ENCODE results near the gene KCNQ4.

The KCNQ4 gene

DNA sequence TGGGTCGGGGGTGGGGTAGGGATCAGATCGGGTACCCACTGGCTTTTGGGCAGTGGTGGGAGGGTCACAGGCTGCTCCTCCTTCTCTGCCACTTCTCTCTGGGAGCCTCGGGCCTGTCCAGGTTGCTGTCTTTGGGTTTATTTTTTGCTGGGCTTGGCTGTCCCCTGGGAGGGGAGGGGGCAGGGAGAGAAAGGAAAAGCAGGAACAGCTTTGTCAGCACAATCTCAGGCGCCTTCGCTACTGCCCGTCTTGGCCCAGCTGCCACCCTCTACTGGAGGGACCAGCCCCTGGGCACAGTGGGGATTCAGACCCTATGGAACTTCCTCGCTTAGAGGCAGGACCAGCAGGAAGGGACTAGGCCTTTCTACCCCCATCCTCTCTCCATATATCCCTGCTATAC lies 8.4 kb downstream of the KCNQ4 start:
- Mint-ChIP-seq H3K27ac (no peak overlapping the region), H3K27me3 (ENCODE audit: low read depth) (peaks cover 19% of the 10 kb centered on the region), H3K36me3 (ENCODE audit: low read depth) (no peaks in the 10 kb centered on the region), H3K4me1 (ENCODE audit: low read depth) (peaks cover 19% of the 10 kb centered on the region), H3K9me3 (no peaks in the 10 kb centered on the region), H3K4me3 (no peak overlapping the region)

DNA sequence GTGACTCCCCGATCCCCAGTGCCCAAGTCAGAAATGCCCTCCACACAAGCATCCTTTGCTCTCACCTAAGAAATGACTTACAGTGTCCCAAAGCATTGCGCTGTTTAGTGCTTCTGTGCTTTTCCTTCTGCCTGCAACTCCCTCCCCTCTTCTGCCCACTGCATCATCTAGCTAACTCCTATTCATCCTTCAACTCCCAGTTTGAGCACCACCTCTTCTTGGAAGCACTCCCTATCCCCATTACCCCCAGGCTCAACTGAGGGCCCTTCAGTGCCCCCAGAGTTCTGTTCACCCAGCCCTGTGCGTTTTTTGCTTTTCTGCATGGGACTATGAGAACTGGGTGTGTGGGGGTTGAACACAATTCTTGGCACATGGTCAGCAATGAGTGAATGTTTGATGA lies 10.0 kb downstream of the KCNQ4 start:
- peaks cover 19% of the 10 kb centered on the region for H3K27me3 Mint-ChIP-seq (ENCODE audit: low read depth)
- no peak overlapping the region for H3K27ac Mint-ChIP-seq
- no peaks in the 10 kb centered on the region for H3K36me3 Mint-ChIP-seq (ENCODE audit: low read depth)
- H3K4me3 Mint-ChIP-seq, result no peak overlapping the region
- H3K9me3 Mint-ChIP-seq, result no peaks in the 10 kb centered on the region
- peaks cover 27% of the 10 kb centered on the region for H3K4me1 Mint-ChIP-seq (ENCODE audit: low read depth)

DNA sequence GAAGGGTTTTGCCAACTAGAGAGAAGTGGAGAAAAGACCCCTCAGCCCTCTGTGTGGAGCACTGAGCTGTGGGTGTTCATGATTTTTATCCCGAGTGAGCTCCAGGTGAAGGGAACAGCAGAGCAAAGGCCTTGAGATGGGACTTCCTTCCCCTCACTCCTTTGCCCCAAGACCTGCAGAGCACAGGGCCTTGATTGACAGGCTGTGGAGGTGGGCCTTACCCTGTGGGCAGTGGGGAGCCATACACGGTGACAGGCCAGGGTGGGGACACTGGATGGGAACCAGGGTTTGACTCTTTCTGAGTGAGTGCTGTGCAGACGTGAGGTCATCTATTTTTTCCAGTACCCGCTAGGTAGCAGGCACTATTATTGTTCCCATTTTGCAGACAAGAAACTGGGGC lies 10.5 kb downstream of the KCNQ4 start:
- H3K4me3 Mint-ChIP-seq, result no peak overlapping the region
- H3K4me1 Mint-ChIP-seq (ENCODE audit: low read depth), result peaks cover 27% of the 10 kb centered on the region
- H3K27ac Mint-ChIP-seq, result no peak overlapping the region
- H3K36me3 Mint-ChIP-seq (ENCODE audit: low read depth), result no peaks in the 10 kb centered on the region
- peaks cover 19% of the 10 kb centered on the region for H3K27me3 Mint-ChIP-seq (ENCODE audit: low read depth)
- H3K9me3 Mint-ChIP-seq, result no peaks in the 10 kb centered on the region

DNA sequence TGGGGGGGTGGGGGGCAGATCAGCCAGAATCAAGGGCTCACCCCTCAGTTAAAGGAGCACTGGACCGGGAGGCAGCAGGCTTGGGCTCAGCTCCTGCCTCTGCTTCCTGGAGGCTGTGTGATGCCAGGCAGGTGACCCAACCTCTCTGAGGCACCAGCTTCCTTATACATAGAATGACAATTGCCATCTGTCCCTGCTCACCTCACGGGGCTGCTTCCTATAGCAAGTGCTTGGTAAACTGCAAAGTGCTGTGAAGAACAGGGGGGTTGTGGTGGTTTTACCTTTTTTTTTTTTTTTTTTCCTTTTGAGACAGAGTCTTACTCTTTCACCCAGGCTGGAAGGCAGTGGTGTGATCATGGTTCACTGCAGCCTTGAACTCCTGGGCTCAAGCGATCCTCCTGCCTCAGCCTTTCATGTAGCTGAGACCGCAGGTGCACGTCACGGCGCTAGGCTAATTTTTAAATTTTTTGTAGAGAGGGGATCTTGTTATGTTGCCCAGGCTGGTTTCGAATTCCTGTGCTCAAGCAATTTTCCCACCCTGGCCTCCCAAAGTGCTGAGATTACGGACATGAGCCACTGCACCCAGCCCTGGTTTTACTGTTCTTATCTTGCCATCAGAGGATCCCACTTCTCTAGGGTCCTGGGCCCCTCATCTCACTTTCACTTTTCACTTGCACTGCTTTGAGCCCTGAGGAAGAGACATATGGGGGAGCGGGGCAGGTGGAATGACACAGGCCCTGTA lies 11.6 kb downstream of the KCNQ4 start:
- H3K4me1 Mint-ChIP-seq (ENCODE audit: low read depth), result peaks cover 27% of the 10 kb centered on the region
- peak overlapping the region; percentile 10 for H3K27ac Mint-ChIP-seq
- H3K4me3 Mint-ChIP-seq, result peak overlapping the region; percentile 19
- H3K9me3 Mint-ChIP-seq, result no peaks in the 10 kb centered on the region
- H3K36me3 Mint-ChIP-seq (ENCODE audit: low read depth), result no peaks in the 10 kb centered on the region
- peaks cover 12% of the 10 kb centered on the region for H3K27me3 Mint-ChIP-seq (ENCODE audit: low read depth)

DNA sequence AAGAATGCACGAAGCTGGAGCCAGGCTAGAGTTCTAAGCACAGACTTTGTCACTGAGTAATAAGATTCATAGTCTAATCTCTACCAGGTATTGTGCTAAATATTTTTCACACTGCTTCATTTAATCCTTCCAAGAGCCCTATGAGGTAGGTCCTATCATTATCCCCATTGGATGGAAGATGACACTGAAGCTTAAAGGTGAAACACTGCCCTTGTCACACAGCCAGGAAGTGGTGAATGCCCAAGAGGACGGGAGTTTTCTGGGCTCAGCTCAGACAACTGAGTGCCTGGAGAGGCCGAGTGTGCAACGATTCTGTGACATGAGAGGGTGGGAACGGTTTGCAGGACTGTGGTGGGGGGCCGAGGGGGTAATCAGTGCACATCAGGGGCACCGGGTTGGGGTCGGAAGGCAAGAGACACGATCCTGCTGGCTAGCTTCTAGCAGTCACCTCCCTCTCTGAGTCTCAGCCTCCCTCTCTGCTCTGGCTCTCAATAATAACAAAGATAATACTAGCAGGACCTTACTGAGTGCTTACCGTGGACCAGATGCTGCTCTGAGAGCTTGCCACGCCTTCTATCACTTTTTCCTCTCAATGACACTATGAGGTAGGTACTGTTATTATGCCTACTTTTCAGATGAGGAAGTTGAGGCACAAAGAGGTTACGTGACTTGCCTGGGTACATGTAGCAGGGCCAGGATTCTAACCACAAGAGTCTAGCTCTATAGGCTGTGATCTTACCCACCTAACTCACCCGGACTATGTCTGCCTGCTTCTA lies 12.4 kb downstream of the KCNQ4 start:
- Mint-ChIP-seq H3K27ac (peak overlapping the region; percentile 76), H3K4me3 (peak overlapping the region; percentile 19)

DNA sequence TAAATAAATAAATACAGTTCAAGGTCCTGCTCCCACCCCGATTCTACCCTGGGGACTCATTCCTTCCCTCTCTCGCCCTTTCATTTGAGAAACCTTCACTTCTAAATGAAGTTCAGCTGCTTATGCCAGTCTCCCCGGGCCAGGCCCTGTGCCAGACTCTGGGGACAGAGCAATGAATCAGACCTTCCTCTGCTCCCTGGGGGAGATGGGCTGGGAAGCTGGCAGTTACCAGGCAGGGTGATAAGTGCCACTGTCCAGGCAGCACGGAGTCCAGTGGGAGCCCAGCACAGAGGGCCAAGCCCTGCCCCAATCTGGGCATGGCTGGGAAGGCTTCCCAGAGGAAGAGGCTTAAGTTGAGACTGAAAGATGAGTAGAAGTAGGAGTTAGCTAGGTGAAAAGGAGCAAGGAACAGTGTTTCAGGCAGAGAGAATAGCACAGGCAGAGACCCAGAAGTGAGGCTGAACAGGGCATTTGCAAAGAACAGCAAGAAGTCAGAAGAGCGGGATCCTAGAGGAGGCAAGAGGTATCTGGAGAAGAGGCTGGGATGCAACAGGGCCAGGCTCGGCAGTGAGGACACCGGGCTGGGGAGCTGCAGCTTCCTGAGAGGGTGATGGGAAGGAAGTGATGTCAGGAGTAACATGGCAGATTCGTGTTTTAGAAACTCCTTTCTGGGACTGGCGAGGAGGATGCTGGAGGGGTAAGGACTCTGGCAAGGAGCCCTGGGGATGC lies 13.5 kb downstream of the KCNQ4 start:
- H3K27ac Mint-ChIP-seq, result peak overlapping the region; percentile 86
- no peaks in the 10 kb centered on the region for H3K36me3 Mint-ChIP-seq (ENCODE audit: low read depth)
- H3K9me3 Mint-ChIP-seq, result no peaks in the 10 kb centered on the region
- H3K4me3 Mint-ChIP-seq, result peak overlapping the region; percentile 62
- H3K4me1 Mint-ChIP-seq (ENCODE audit: low read depth), result peaks cover 41% of the 10 kb centered on the region
- H3K27me3 Mint-ChIP-seq (ENCODE audit: low read depth), result peaks cover 7% of the 10 kb centered on the region

More for the DNA sequence above, 12.4 kb downstream of the KCNQ4 start:
- no peaks in the 10 kb centered on the region for H3K36me3 Mint-ChIP-seq (ENCODE audit: low read depth)
- H3K4me1 Mint-ChIP-seq (ENCODE audit: low read depth), result peaks cover 31% of the 10 kb centered on the region
- no peaks in the 10 kb centered on the region for H3K9me3 Mint-ChIP-seq
- peaks cover 7% of the 10 kb centered on the region for H3K27me3 Mint-ChIP-seq (ENCODE audit: low read depth)

DNA sequence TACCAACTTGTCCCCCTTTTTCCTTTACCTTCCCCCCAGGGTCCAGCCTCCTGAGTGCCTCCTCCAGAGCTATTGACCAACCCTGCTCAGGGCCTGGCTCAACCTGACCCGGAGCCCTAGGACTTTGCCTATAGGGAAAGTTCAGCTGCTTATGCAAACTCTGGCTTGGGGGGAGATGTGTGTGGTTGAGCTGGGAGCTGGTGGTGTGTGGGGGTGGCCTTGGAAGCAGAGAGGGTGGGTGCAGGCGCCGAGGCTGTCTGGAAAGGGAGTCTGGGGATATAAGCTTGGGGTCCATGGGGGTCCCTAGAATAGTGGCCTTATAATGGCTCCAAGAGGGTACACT lies 14.1 kb downstream of the KCNQ4 start:
- peaks cover 42% of the 10 kb centered on the region for H3K4me1 Mint-ChIP-seq (ENCODE audit: low read depth)
- peak overlapping the region; percentile 86 for H3K27ac Mint-ChIP-seq
- H3K4me3 Mint-ChIP-seq, result no peak overlapping the region
- H3K36me3 Mint-ChIP-seq (ENCODE audit: low read depth), result no peaks in the 10 kb centered on the region
- no peaks in the 10 kb centered on the region for H3K9me3 Mint-ChIP-seq
- H3K27me3 Mint-ChIP-seq (ENCODE audit: low read depth), result peaks cover 7% of the 10 kb centered on the region

DNA sequence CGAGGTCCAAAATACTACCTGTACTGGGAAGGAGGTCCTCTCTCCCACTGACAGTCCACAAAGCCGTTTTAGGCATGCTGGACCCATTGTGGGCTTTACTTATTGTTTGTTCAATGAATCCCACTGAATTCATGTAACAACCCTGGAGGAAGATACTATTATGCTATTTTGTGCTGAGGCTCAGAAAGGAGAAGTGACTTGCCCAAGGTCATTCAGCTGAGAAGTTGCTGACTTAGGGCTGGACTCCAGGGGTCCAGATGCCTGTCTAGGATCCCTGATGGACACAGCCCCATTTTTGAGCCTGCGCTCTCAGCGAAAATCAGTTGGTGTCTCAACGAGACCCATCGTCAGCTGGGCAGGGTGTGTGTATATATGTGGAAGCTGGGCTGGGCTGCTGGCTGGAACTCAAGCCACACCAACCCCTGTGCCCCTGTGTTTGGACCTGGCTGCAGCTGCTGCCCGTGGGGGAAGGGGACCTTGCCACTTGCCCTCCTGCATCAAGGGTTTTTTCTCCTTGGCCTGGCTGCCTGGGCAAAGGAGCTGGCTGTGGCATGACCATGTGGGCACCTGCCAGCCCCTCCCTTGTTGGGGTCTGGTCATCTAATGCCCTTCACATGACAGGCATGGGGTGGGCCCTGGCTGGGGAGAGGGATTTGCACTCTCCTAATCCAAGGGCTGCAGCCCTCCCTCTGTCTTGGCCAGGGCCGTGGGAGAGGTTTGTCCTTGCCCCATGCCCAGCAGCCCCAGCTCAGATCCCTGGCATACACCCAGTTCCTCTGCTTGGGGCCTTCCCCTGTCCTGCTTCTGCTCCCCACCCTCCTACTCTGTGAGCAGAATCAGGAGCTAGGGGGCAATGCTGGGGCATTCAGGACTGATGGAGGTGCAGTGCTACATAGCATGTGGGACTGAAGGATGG lies 15.0 kb downstream of the KCNQ4 start:
- no peaks in the 10 kb centered on the region for H3K36me3 Mint-ChIP-seq (ENCODE audit: low read depth)
- peaks cover 43% of the 10 kb centered on the region for H3K4me1 Mint-ChIP-seq (ENCODE audit: low read depth)
- no peak overlapping the region for H3K4me3 Mint-ChIP-seq
- H3K9me3 Mint-ChIP-seq, result no peaks in the 10 kb centered on the region
- H3K27me3 Mint-ChIP-seq (ENCODE audit: low read depth), result peaks cover under 1% of the 10 kb centered on the region
- H3K27ac Mint-ChIP-seq, result no peak overlapping the region

DNA sequence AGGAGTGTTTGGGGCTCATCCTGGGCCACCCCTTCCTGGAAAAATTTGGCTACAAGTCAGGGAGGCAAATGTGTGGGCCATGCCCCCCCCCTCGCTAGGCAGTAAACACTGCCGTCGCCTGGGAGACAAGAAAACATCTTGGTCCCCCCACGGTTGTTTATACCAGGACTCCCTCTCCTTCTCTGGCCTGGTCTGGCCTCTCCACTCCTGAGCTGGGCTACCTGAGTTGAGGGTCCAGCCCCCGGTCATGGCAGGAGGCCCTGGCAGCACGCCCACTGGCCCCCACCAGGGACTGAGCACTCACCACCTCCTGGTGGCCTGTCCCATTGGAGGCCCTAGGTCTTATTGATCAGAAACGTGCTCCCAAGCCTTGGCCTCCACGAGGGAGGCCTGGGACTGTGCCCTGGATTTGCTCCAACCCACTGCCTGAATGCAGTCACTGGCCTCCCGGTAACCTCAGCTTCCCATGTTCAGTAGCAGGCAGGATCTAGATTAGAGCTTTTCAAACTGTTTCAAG lies 15.8 kb downstream of the KCNQ4 start:
- H3K27me3 Mint-ChIP-seq (ENCODE audit: low read depth), result no peaks in the 10 kb centered on the region
- no peaks in the 10 kb centered on the region for H3K36me3 Mint-ChIP-seq (ENCODE audit: low read depth)
- H3K27ac Mint-ChIP-seq, result no peak overlapping the region
- H3K4me3 Mint-ChIP-seq, result no peak overlapping the region
- peaks cover 43% of the 10 kb centered on the region for H3K4me1 Mint-ChIP-seq (ENCODE audit: low read depth)
- no peaks in the 10 kb centered on the region for H3K9me3 Mint-ChIP-seq

DNA sequence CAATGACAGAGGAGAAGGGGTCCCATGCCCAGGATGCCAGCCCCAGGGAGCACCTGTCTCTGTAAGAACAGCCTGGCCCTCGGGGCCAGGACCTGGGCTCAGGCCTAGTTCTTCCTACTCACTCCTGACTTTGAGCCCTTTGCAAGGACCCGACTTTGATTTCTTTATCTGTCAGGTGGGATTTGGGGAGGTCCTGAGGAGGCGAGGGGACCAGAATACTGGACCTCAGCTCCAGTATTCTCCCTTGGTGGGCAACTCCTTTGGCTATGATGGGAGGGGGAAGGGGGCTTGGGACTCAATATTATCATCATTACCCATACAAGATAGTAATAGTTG lies 18.1 kb downstream of the KCNQ4 start:
- no peaks in the 10 kb centered on the region for H3K9me3 Mint-ChIP-seq
- no peaks in the 10 kb centered on the region for H3K36me3 Mint-ChIP-seq (ENCODE audit: low read depth)
- peak overlapping the region; percentile 53 for H3K4me3 Mint-ChIP-seq
- no peak overlapping the region for H3K27ac Mint-ChIP-seq
- H3K27me3 Mint-ChIP-seq (ENCODE audit: low read depth), result no peaks in the 10 kb centered on the region
- H3K4me1 Mint-ChIP-seq (ENCODE audit: low read depth), result peaks cover 29% of the 10 kb centered on the region

DNA sequence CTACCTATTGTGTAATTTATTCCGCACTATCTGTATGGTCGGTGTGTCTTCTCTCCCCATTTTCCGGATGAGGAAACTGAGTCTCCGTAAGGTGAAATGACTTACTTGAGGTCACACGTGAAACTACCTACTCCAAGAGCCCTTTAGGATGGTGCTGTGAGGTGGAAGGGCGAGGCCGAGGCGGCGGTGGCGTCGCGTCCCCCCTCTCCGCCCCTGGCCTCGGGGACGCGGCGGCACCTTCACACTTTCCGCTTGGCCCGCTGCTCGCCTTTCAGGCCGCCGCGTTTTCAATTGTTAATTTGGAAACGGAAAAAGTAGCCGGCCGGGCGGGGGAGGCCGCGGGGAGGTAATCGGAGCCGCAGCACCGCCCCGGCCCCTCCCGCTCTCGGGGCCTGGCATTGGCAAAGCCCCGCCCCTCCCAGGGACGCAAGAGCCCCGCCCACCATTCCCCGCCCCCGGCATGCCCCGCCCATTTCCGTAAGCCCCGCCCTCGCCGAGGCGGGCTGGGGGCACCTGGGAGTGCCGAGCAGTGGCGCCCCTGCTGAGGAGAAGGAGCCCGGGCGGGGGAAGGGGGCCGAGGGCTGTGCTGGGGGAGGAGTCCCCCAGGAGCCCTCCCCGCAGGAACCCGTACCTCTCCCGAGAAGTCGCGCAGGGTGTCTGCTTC lies 18.6 kb downstream of the KCNQ4 start:
- H3K36me3 Mint-ChIP-seq (ENCODE audit: low read depth), result no peaks in the 10 kb centered on the region
- H3K27me3 Mint-ChIP-seq (ENCODE audit: low read depth), result no peaks in the 10 kb centered on the region
- H3K9me3 Mint-ChIP-seq, result no peaks in the 10 kb centered on the region
- H3K27ac Mint-ChIP-seq, result no peak overlapping the region
- peak overlapping the region; percentile 53 for H3K4me3 Mint-ChIP-seq
- peaks cover 25% of the 10 kb centered on the region for H3K4me1 Mint-ChIP-seq (ENCODE audit: low read depth)

DNA sequence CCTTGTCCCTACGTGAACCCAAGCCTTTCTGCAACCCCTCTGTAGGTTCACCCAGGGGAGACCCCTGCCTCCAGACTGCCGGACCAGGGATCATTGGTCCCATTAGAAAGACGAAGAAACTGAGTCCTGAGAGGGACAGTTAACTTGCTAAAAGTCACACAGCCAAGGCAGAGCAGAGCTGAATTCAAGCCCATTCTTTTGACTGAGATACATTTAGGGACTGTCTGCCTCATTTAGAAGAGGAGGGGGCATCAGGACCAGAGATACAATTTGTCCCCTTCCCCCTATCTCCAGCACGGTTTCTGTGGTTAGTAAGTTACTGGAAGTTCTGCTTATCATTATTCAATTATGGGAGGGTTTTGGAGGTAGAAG lies 19.1 kb downstream of the KCNQ4 start:
- Mint-ChIP-seq H3K4me3 (peak overlapping the region; percentile 44), H3K27me3 (ENCODE audit: low read depth) (no peaks in the 10 kb centered on the region), H3K27ac (no peak overlapping the region), H3K36me3 (ENCODE audit: low read depth) (no peaks in the 10 kb centered on the region), H3K9me3 (no peaks in the 10 kb centered on the region), H3K4me1 (ENCODE audit: low read depth) (peaks cover 22% of the 10 kb centered on the region)

DNA sequence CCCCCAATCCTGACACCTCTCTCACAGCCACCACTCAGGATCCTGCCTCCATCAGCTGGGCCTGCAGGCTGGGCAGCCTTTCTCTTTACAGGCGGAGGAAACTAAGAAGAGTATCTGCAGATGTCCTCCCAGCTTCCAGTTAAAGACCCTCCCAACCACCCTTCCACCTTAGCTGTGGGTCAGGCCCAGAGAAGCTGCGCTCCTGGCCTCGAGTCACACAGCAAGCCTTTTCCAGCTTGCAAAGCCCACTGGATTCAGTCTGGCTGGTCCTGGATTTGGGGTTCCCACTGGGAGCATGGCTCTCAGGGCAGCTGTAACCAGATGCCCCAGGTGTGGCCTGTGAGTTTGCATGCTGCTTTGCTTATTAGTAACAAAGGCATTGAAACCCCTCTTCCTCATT lies 19.9 kb downstream of the KCNQ4 start:
- Mint-ChIP-seq H3K27me3 (ENCODE audit: low read depth) (no peaks in the 10 kb centered on the region), H3K36me3 (ENCODE audit: low read depth) (no peaks in the 10 kb centered on the region), H3K27ac (no peak overlapping the region), H3K4me3 (no peak overlapping the region), H3K9me3 (no peaks in the 10 kb centered on the region), H3K4me1 (ENCODE audit: low read depth) (peaks cover 24% of the 10 kb centered on the region)
